ENCODE results near the gene YBX1. TPM values are rescaled to one million over a fixed set of nuclear protein-coding genes. Genes with fewer than 3 reads are reported as not detected.

YBX1 gene
- total RNA-seq, 6 experiments from 2014 or later = 144 to 325 (median 207) TPM

DNA sequence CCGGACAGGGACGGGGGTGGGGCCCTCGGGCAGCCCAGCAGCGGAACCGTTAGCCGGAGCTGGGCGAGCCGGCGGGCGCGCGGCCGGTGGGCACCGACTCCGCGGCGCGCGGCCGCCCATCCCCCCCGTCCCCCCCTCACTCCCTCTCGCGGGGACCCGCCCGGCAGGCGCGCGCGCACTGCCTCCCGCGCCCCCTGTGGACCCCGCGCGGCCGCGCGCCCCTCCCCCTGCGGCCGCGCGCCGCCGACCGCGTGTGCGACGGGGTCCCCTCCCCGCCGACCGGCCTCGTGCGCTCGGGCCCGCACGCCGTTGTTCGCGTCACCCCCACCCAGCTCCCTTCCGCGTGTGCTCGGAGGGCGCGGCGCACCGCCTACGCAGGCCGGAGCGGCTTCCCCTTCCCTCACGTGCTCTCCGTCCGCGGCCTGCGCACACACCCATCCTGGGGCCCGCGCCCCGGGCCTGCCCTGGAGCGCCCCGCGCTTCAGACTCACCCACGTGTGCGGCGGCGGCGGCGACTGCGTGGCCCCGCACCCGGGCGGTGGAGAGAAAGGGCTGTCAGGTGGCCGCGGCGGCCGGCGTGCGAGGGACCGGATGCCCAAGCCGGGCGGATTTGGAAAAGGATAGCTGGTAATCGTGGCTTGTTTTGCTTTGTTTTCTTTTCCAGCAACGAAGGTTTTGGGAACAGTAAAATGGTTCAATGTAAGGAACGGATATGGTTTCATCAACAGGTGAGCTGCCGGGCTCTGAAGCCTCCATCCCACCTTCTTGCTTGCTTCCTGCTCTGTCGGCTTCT, 717 bp downstream of the YBX1 start:
- WGBS (ENCODE audit: insufficient coverage, low coverage, low lambda C conversion rate, missing lambda C conversion rate) = 2% methylated on average over 5 of the region's 103 CpGs
- Histone ChIP-seq H3K36me3 (peaks cover 0 to 3% (median 0%) of the 10 kb centered on the region in 4 donors), H3K4me1 (peaks cover 0 to 47% (median 17%) of the 10 kb centered on the region in 4 donors), H3K27me3 (no peaks in the 10 kb centered on the region), H3K27ac (peak overlapping the region; percentile 59 to 90 (median 73)), H3K9me3 (no peaks in the 10 kb centered on the region), H3K4me3 (peak overlapping the region; percentile 72 to 90 (median 80))
- TF ChIP-seq, protein P1, sequence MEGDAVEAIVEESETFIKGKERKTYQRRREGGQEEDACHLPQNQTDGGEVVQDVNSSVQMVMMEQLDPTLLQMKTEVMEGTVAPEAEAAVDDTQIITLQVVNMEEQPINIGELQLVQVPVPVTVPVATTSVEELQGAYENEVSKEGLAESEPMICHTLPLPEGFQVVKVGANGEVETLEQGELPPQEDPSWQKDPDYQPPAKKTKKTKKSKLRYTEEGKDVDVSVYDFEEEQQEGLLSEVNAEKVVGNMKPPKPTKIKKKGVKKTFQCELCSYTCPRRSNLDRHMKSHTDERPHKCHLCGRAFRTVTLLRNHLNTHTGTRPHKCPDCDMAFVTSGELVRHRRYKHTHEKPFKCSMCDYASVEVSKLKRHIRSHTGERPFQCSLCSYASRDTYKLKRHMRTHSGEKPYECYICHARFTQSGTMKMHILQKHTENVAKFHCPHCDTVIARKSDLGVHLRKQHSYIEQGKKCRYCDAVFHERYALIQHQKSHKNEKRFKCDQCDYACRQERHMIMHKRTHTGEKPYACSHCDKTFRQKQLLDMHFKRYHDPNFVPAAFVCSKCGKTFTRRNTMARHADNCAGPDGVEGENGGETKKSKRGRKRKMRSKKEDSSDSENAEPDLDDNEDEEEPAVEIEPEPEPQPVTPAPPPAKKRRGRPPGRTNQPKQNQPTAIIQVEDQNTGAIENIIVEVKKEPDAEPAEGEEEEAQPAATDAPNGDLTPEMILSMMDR (IDR thresholded peaks at IDR 0.05) = no peak
- peak; percentile 24 for TF ChIP-seq POLR2A (IDR thresholded peaks at IDR 0.05)
- ATAC-seq = peak; percentile 59 to 66 (median 63)
- intact Hi-C loops (cut with DNase I) = no loop called here
- peak; percentile 76 to 85 (median 83) for DNase-seq

DNA sequence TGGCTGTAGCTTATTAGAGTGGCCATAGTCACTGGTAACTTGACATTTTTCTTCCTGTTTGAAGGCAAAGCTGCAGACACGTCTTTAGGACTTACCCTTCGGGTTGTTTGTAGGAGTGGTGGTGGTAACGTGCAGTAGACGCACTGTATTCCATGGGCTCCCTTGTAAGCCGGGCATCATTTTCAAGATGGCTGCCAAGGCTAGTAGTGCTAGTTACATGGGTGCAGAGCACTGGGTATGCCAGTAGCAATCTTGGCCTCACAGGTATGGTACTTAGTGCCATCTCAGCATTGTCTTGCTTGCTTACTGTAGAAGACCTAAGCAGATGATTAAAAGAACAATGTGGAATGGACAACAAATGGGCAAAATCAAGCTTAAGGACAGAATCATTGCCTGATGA, 1.9 kb downstream of the YBX1 start:
- no peak for TF ChIP-seq POLR2A (IDR thresholded peaks at IDR 0.05)
- TF ChIP-seq, protein P1 (IDR thresholded peaks at IDR 0.05) = no peak
- DNase-seq (no peak), ATAC-seq (no peak)
- Histone ChIP-seq H3K9me3 (no peaks in the 10 kb centered on the region), H3K4me1 (peaks cover 0 to 52% (median 17%) of the 10 kb centered on the region in 4 donors), H3K4me3 (no peak overlapping the region), H3K27me3 (no peaks in the 10 kb centered on the region), H3K36me3 (peaks cover 0 to 3% (median 0%) of the 10 kb centered on the region in 4 donors), H3K27ac (no peak overlapping the region)
- intact Hi-C loops (cut with DNase I) = no loop called here
- WGBS (ENCODE audit: insufficient coverage, low coverage, low lambda C conversion rate, missing lambda C conversion rate) = 43% methylated on average over 5 of the region's 5 CpGs

DNA sequence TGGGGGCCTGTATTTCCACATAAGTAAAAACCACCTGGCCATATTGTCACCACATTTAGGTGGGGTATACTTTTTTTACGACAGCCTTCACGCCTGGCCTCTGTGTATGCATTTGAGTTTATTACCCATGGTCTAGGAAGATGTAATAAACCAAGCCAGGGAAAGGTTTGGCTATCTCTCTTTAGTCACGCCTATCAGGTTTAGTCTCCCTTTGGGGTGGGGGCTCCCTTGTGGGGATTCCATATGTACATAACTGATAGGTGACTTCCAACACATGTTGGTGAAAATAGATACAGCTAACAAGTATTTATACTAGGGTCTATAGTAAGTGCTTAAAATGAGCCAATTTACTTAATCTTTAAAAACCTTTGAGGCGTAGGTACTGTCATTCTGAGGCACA, 4.2 kb downstream of the YBX1 start:
- TF ChIP-seq, protein P1 (IDR thresholded peaks at IDR 0.05) = no peak
- TF ChIP-seq POLR2A (IDR thresholded peaks at IDR 0.05) = no peak
- 74% methylated on average over 4 of the region's 4 CpGs for WGBS (ENCODE audit: insufficient coverage, low coverage, low lambda C conversion rate, missing lambda C conversion rate)
- Histone ChIP-seq H3K4me1 (peaks cover 0 to 60% (median 14%) of the 10 kb centered on the region in 4 donors), H3K9me3 (no peaks in the 10 kb centered on the region), H3K4me3 (no peak overlapping the region), H3K36me3 (peaks cover 0 to 3% (median 0%) of the 10 kb centered on the region in 4 donors), H3K27me3 (no peaks in the 10 kb centered on the region), H3K27ac (no peak overlapping the region)
- intact Hi-C loops (cut with DNase I) = no loop called here
- no peak for ATAC-seq
- no peak for DNase-seq

DNA sequence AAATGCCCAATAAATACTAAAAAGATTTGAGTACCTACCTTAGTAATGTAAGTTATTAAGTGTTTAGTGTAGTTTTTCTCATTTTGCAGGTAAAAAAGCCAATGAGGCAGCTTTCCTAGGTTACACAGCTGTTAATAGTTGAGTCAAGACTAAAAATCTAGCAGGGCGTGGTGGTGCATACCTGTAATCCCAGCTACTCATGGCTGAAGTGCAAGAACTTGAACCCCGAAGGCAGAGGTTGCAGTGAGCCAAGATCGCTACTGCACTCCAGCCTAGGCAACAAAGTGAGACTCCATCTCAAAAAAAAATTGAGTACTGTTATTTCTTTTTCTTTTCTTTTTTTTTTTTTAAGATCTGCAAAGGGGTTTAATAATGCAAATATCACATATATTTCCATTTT, 7.7 kb downstream of the YBX1 start:
- intact Hi-C loops (cut with DNase I) = no loop called here
- H3K27ac ChIP-seq = no peak overlapping the region
- no peak for ATAC-seq
- DNase-seq = no peak
- no peaks in the 10 kb centered on the region for H3K27me3 ChIP-seq
- peaks cover 0 to 61% (median 18%) of the 10 kb centered on the region in 4 donors for H3K4me1 ChIP-seq
- WGBS (ENCODE audit: insufficient coverage, low coverage, low lambda C conversion rate, missing lambda C conversion rate) = 79% methylated on average over 3 of the region's 3 CpGs
- TF ChIP-seq, protein P1 (IDR thresholded peaks at IDR 0.05) = no peak
- no peak overlapping the region for H3K4me3 ChIP-seq
- peaks cover 0 to 2% (median 0%) of the 10 kb centered on the region in 4 donors for H3K36me3 ChIP-seq
- no peaks in the 10 kb centered on the region for H3K9me3 ChIP-seq

Measured in right lobe of liver (tissue), 6 donors.